Testis (tissue), 3 donors: ENCODE results near the gene SIX3. TPM values are rescaled to one million over a fixed set of nuclear protein-coding genes. Genes with fewer than 3 reads are reported as not detected.

Experiments
- DNase-seq: peaks from one replicate; pipeline ENCODE4 v3.0.0-alpha.2; 2019
- H3K27ac ChIP-seq, 2 donors: fragments of 200-600 bp; sonication (generic); one replicate each; pipeline ENCODE4 v1.5.1; 2019
- H3K27me3 ChIP-seq: fragments of 200-600 bp; sonication (generic); one replicate; pipeline ENCODE4 v1.5.1; 2019
- H3K36me3 ChIP-seq: fragments of 200-600 bp; sonication (generic); one replicate; pipeline ENCODE4 v1.5.1; 2017; ENCODE audit warnings: low read depth; ENCODE audit errors: missing control alignments
- H3K4me1 ChIP-seq: fragments of 200-600 bp; sonication (generic); one replicate; pipeline ENCODE4 v1.5.1; 2019
- H3K4me3 ChIP-seq, 2 donors: fragments of 200-600 bp; sonication (generic); one replicate each; pipeline ENCODE4 v1.5.1; 2017 to 2019
- H3K9me3 ChIP-seq: fragments of 200-600 bp; sonication (generic); one replicate; pipeline ENCODE4 v1.5.1; 2017
- POLR2A ChIP-seq: fragments of 450-650 bp; IDR thresholded peaks from one replicate; pipeline ENCODE4 v1.6.1; 2017; ENCODE audit warnings: antibody characterized with exemption, mild to moderate bottlenecking, moderate library complexity
- WGBS, 2 donors: methylation state at CpG; one replicate each; pipeline ENCODE4 v1.1.5; 2018; 5-methylcytosine and 5-hydroxymethylcytosine counted together
- intact Hi-C: fragments of 100-400 bp; cut with DNase I; formaldehyde crosslinking; loops from one replicate; pipeline ENCODE4 v1.15.1; 2023; ENCODE audit warnings: low total_unique reads
- polyA plus RNA-seq: library from polyadenylated mRNA; stranded (reverse); fragments of 350-450 nt; fragmentation: Illumina TruSeq; extraction: RNeasy Lipid Tissue Mini Kit (QIAGEN cat#74804); gene quantifications from one replicate; pipeline ENCODE4 v1.2.3, GENCODE V29; 2014; ENCODE audit warnings: low read depth, low replicate concordance; ENCODE audit not compliant: insufficient read depth
- total RNA-seq, 2 donors: library from RNA; depleted of rRNA; stranded (reverse); fragments of >200 nt; gene quantifications; one replicate each; pipeline ENCODE4 v1.2.3, GENCODE V29; 2016
- TF ChIP-seq, protein P1 (sequence below), 3 experiments: fragments of 450-650 bp in 2 of 3; fragments of 200-600 bp in 1 of 3; sonication (generic) in 1 of 3; IDR thresholded peaks; one replicate each; pipeline ENCODE4 v1.5.1; 2016 to 2019; ENCODE audit warnings: antibody characterized with exemption in 3 of 3, mild to moderate bottlenecking in 2 of 3, moderate library complexity in 1 of 3

SIX3 gene
- total and polyA plus RNA-seq, 3 donors from 2014 or later, result 0.19 to 0.47 (median 0.20) TPM

DNA sequence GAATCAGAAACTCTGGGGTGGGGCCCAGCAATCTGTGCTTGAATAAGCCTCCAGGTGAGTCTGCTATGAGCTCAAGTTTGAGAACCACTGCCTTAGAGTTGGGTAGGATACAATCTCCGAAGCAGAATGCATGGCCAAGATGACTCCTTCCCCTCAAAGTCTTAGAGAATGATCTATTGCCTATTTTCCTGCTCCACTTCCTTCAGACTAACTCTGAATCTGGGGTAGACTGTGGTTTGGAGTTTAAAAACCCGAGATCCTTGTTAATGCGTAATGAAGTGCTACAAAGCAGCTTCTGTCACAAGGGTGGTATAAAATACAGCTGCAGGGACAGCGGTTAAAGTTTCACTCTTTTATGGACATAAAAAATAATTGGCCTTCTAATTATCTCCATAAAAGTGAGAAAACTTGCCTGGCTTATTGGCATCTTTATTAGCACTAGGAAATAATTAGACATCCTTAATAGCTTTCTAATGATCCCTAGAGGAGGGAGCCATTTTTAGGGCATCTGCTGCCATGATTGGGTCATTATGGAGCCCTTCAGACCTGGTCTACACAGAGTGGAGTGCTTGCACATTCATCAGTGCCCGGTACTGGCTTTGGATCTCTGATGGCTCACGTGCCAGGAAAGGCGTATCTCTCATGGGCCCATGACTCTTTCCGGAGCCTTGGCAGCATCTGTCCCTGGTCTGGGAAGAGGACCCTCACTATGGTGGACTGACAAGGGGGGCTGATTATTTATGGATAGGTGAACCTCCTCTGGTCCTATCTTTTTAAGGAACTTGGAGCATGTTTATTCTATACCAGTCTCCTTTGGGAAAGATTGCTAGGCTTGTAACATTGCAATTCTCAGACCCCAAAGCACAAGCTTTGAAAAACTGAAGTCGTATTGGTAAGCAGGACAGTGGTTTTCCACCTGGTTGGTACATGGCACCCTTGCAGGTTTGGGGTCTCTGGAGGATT, 39.5 kb downstream of the SIX3 start:
- Histone ChIP-seq H3K27me3 (no peaks in the 10 kb centered on the region), H3K27ac (no peak overlapping the region), H3K4me3 (no peak overlapping the region), H3K9me3 (no peaks in the 10 kb centered on the region), H3K36me3 (no peaks in the 10 kb centered on the region), H3K4me1 (no peaks in the 10 kb centered on the region)
- DNase-seq, result no peak
- intact Hi-C loops, result no loop called here
- TF ChIP-seq, protein P1, sequence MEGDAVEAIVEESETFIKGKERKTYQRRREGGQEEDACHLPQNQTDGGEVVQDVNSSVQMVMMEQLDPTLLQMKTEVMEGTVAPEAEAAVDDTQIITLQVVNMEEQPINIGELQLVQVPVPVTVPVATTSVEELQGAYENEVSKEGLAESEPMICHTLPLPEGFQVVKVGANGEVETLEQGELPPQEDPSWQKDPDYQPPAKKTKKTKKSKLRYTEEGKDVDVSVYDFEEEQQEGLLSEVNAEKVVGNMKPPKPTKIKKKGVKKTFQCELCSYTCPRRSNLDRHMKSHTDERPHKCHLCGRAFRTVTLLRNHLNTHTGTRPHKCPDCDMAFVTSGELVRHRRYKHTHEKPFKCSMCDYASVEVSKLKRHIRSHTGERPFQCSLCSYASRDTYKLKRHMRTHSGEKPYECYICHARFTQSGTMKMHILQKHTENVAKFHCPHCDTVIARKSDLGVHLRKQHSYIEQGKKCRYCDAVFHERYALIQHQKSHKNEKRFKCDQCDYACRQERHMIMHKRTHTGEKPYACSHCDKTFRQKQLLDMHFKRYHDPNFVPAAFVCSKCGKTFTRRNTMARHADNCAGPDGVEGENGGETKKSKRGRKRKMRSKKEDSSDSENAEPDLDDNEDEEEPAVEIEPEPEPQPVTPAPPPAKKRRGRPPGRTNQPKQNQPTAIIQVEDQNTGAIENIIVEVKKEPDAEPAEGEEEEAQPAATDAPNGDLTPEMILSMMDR (IDR thresholded peaks at IDR 0.05), result no peak
- no peak for TF ChIP-seq POLR2A
- 54 to 59% methylated on average over 9 of the region's 9 CpGs for WGBS, 2 donors

DNA sequence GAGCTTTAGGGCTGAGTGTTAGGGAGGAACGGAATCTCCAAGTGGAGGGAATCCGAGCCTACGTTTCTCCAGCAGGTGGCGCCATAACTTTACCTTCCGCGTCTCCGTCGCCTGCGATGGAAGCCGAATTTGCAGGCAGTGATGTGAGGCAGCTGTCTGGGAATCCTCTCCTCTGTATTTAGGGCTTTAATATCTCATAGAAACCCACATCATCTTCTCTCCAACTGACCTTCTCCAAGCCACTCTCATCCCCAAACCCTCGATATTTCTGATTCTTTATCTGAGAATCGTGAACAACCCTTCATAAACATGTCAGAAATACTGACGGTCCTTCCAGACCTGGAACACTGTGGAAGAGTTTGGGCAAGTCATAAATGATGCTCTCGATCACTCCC, 40.2 kb downstream of the SIX3 start:
- H3K4me1 ChIP-seq, result no peaks in the 10 kb centered on the region
- no peak overlapping the region for H3K27ac ChIP-seq
- peak; percentile 89 for DNase-seq
- WGBS, 2 donors, result 5 to 10% methylated on average over 13 to 14 of the region's 14 CpGs
- intact Hi-C loops, result no loop called here
- TF ChIP-seq POLR2A, result no peak
- TF ChIP-seq, protein P1 (IDR thresholded peaks at IDR 0.05), result peak; percentile 62 to 91 (median 81)
- H3K4me3 ChIP-seq, result no peak overlapping the region
- no peaks in the 10 kb centered on the region for H3K9me3 ChIP-seq
- no peaks in the 10 kb centered on the region for H3K27me3 ChIP-seq
- H3K36me3 ChIP-seq, result no peaks in the 10 kb centered on the region

DNA sequence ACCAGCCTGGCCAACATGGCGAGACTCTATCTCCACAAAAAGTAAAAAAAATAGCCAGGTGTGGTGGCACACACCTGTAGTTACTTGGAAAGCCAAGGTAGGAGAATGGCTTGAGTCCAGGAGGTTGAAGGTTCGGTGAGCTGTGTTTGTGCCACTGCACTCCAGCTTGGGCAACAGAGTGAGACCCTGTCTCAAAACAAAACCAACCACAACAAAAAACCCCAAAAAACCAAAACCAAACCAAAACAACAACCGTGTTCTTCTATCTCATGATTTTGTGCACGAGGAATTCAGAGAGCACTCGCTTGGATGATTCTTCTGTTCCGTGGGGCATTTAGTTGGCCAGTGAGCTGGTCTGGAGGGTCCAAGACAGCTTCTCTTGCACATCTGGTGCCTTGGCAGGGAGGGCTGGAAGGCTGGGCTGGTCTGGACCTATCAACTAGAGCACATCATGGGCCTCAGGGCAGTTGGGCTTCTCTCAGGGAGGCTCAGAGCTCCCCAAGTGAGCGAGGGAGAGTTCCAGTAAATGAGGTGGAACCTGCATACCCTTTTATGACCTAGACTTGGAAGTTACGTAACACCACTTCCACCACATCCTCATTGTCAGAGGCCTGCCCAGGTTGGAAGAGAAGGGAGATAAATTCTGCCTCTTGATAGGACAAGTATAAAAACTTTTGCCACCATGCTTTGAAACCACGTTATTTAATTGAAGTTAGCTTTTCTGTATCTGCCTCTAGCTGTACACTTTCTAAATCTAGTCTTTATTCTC, 42.5 kb downstream of the SIX3 start:
- no peaks in the 10 kb centered on the region for H3K4me1 ChIP-seq
- 76 to 82% methylated on average over 9 of the region's 9 CpGs for WGBS, 2 donors
- H3K27me3 ChIP-seq, result no peaks in the 10 kb centered on the region
- no peak overlapping the region for H3K27ac ChIP-seq
- no peaks in the 10 kb centered on the region for H3K36me3 ChIP-seq
- no peaks in the 10 kb centered on the region for H3K9me3 ChIP-seq
- no peak overlapping the region for H3K4me3 ChIP-seq
- no peak for TF ChIP-seq POLR2A
- TF ChIP-seq, protein P1 (IDR thresholded peaks at IDR 0.05), result no peak
- intact Hi-C loops, result no loop called here
- no peak for DNase-seq

DNA sequence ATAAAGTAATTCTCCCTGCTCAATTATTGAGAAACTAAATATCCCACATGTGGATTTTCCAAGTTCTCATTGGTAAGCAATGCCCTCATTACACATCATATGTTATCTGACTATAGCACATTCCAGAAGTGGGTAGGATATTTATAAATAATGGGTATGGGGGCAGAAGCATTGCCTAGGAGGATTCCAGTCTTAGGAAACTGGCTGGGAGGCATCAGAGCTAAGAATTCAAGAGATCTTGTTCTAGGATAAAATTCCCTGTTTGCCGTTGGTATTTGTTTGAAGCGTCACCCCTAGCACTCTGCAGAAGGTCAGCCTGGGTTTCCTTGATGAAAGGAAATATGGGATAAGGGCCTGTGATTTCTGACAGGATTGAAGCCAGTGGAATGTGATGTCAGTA, 47.7 kb downstream of the SIX3 start:
- no peak for TF ChIP-seq POLR2A
- TF ChIP-seq, protein P1 (IDR thresholded peaks at IDR 0.05), result no peak

More for the DNA sequence above, 47.7 kb downstream of the SIX3 start:
- intact Hi-C loops, result no loop called here
- DNase-seq, result no peak
- Histone ChIP-seq H3K4me1 (no peaks in the 10 kb centered on the region), H3K9me3 (no peaks in the 10 kb centered on the region), H3K27me3 (no peaks in the 10 kb centered on the region), H3K4me3 (no peak overlapping the region), H3K27ac (no peak overlapping the region), H3K36me3 (no peaks in the 10 kb centered on the region)
- WGBS, 2 donors, result 84% methylated on average over 2 of the region's 2 CpGs
